SK-N-SH treated with all-trans-retinoic acid at 6 μM for 48 hours (cell line): Measurements from ENCODE around the gene SAYSD1.

Source experiments
- BACH2 ChIP-seq: fragments of 250-450 bp; sonication (Bioruptor Pico); IDR thresholded peaks from 2 replicates; pipeline ENCODE4 v1.9.0; 2021; ENCODE audit warnings: mild to moderate bottlenecking, borderline replicate concordance
- GLIS3 ChIP-seq: fragments of 250-450 bp; sonication (Bioruptor Pico); IDR thresholded peaks from 2 replicates; pipeline ENCODE4 v1.5.0; 2020; ENCODE audit warnings: mild to moderate bottlenecking, moderate library complexity
- PPARA ChIP-seq: fragments of 250-450 bp; sonication (Bioruptor Pico); IDR thresholded peaks from 2 replicates; pipeline ENCODE4 v1.5.0; 2020; ENCODE audit warnings: mild to moderate bottlenecking, borderline replicate concordance
- RARB ChIP-seq: fragments of 250-450 bp; sonication (Bioruptor Pico); IDR thresholded peaks from 2 replicates; pipeline ENCODE4 v1.8.0; 2021; ENCODE audit warnings: mild to moderate bottlenecking, moderate library complexity
- SNAI2 ChIP-seq: fragments of 250-450 bp; sonication (Bioruptor Pico); IDR thresholded peaks from 2 replicates; pipeline ENCODE4 v1.5.0; 2020; ENCODE audit warnings: mild to moderate bottlenecking, moderate library complexity
- ZC3H10 ChIP-seq: fragments of 250-450 bp; sonication (Bioruptor Pico); IDR thresholded peaks from 2 replicates; pipeline ENCODE4 v1.5.1; 2021; ENCODE audit warnings: mild to moderate bottlenecking, moderate library complexity
- ZFP3 ChIP-seq: fragments of 250-450 bp; sonication (Bioruptor Pico); IDR thresholded peaks from 2 replicates; pipeline ENCODE4 v1.5.0; 2020; ENCODE audit warnings: mild to moderate bottlenecking, moderate library complexity
- ZFP30 ChIP-seq: fragments of 450-650 bp; formaldehyde crosslinking; IDR thresholded peaks from 2 replicates; pipeline ENCODE4 v1.5.0; 2022; ENCODE audit warnings: mild to moderate bottlenecking, moderate library complexity
- ZNF565 ChIP-seq: fragments of 450-650 bp; formaldehyde crosslinking; conservative IDR thresholded peaks from 2 replicates; pipeline ENCODE4 v1.5.0; 2020; ENCODE audit warnings: low read depth, mild to moderate bottlenecking, moderate library complexity
- TF ChIP-seq, protein P1 (sequence below): fragments of 250-450 bp; sonication (Bioruptor Pico); IDR thresholded peaks from 2 replicates; pipeline ENCODE4 v1.8.0; 2020; ENCODE audit warnings: mild to moderate bottlenecking, moderate library complexity, borderline replicate concordance
- TF ChIP-seq, protein P2 (sequence below): fragments of 250-450 bp; sonication (Bioruptor Pico); IDR thresholded peaks from 2 replicates; pipeline ENCODE4 v1.5.1; 2020; ENCODE audit warnings: low read depth, mild to moderate bottlenecking, moderate library complexity
- TF ChIP-seq, protein P3 (sequence below): fragments of 250-450 bp; sonication (Bioruptor Pico); IDR thresholded peaks from 2 replicates; pipeline ENCODE4 v1.5.0; 2020; ENCODE audit warnings: mild to moderate bottlenecking, moderate library complexity
- TF ChIP-seq, protein P4 (sequence below): fragments of 250-450 bp; sonication (Bioruptor Pico); IDR thresholded peaks from 2 replicates; pipeline ENCODE4 v1.5.1; 2021; ENCODE audit warnings: mild to moderate bottlenecking, moderate library complexity

DNA sequence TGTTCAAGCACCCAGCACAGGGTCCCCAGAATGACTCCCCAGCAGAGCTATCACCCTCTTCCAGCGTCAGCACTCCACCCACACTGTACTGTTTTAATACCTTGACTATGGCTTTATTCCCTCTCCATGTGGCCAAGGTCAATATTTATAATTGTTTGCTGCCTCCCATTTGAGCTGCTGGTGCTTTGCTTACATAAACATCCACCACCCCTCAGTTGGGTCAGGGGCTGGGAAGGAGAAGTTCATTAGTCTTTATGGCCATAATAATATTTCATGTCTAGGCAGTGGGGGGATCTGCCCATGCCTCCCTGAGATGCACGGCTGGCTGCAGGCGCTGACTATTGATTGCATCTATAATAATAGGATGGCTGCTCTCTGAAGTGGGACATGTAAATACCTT is 41.8 kb upstream of the SAYSD1 start:
- TF ChIP-seq, protein P1, sequence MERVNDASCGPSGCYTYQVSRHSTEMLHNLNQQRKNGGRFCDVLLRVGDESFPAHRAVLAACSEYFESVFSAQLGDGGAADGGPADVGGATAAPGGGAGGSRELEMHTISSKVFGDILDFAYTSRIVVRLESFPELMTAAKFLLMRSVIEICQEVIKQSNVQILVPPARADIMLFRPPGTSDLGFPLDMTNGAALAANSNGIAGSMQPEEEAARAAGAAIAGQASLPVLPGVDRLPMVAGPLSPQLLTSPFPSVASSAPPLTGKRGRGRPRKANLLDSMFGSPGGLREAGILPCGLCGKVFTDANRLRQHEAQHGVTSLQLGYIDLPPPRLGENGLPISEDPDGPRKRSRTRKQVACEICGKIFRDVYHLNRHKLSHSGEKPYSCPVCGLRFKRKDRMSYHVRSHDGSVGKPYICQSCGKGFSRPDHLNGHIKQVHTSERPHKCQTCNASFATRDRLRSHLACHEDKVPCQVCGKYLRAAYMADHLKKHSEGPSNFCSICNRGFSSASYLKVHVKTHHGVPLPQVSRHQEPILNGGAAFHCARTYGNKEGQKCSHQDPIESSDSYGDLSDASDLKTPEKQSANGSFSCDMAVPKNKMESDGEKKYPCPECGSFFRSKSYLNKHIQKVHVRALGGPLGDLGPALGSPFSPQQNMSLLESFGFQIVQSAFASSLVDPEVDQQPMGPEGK (CRISPR knock-in tag): no peak
- TF ChIP-seq, protein P2, sequence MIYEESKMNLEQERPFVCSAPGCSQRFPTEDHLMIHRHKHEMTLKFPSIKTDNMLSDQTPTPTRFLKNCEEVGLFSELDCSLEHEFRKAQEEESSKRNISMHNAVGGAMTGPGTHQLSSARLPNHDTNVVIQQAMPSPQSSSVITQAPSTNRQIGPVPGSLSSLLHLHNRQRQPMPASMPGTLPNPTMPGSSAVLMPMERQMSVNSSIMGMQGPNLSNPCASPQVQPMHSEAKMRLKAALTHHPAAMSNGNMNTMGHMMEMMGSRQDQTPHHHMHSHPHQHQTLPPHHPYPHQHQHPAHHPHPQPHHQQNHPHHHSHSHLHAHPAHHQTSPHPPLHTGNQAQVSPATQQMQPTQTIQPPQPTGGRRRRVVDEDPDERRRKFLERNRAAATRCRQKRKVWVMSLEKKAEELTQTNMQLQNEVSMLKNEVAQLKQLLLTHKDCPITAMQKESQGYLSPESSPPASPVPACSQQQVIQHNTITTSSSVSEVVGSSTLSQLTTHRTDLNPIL (CRISPR knock-in tag): no peak
- TF ChIP-seq ZC3H10 (CRISPR knock-in tag): no peak
- no peak for TF ChIP-seq ZFP3 (CRISPR knock-in tag)
- TF ChIP-seq, protein P3, sequence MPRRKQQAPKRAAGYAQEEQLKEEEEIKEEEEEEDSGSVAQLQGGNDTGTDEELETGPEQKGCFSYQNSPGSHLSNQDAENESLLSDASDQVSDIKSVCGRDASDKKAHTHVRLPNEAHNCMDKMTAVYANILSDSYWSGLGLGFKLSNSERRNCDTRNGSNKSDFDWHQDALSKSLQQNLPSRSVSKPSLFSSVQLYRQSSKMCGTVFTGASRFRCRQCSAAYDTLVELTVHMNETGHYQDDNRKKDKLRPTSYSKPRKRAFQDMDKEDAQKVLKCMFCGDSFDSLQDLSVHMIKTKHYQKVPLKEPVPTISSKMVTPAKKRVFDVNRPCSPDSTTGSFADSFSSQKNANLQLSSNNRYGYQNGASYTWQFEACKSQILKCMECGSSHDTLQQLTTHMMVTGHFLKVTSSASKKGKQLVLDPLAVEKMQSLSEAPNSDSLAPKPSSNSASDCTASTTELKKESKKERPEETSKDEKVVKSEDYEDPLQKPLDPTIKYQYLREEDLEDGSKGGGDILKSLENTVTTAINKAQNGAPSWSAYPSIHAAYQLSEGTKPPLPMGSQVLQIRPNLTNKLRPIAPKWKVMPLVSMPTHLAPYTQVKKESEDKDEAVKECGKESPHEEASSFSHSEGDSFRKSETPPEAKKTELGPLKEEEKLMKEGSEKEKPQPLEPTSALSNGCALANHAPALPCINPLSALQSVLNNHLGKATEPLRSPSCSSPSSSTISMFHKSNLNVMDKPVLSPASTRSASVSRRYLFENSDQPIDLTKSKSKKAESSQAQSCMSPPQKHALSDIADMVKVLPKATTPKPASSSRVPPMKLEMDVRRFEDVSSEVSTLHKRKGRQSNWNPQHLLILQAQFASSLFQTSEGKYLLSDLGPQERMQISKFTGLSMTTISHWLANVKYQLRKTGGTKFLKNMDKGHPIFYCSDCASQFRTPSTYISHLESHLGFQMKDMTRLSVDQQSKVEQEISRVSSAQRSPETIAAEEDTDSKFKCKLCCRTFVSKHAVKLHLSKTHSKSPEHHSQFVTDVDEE (CRISPR knock-in tag): no peak
- TF ChIP-seq ZNF565 (CRISPR knock-in tag): no peak
- TF ChIP-seq PPARA (CRISPR knock-in tag): no peak
- no peak for TF ChIP-seq SNAI2 (CRISPR knock-in tag)
- TF ChIP-seq, protein P4, sequence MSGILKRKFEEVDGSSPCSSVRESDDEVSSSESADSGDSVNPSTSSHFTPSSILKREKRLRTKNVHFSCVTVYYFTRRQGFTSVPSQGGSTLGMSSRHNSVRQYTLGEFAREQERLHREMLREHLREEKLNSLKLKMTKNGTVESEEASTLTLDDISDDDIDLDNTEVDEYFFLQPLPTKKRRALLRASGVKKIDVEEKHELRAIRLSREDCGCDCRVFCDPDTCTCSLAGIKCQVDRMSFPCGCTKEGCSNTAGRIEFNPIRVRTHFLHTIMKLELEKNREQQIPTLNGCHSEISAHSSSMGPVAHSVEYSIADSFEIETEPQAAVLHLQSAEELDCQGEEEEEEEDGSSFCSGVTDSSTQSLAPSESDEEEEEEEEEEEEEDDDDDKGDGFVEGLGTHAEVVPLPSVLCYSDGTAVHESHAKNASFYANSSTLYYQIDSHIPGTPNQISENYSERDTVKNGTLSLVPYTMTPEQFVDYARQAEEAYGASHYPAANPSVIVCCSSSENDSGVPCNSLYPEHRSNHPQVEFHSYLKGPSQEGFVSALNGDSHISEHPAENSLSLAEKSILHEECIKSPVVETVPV: no peak
- TF ChIP-seq RARB (CRISPR knock-in tag): no peak
- TF ChIP-seq BACH2 (CRISPR knock-in tag): no peak
- no peak for TF ChIP-seq ZFP30 (CRISPR knock-in tag)
- TF ChIP-seq GLIS3: no peak
